HG02852 (cell line): ENCODE data around the gene ARHGAP35.
"Not testable (repeated sequence)": the region's sequence is repeated elsewhere in the genome, so short reads cannot be mapped to it uniquely, and the experiment has no call there.

Experiments
- ATAC-seq: cut with Tn5 transposase; IDR thresholded peaks from one replicate; pipeline ENCODE4 v1.9.1; 2021; ENCODE audit warnings: mild to moderate bottlenecking, moderate library complexity; ENCODE audit not compliant: unreplicated experiment

The ARHGAP35 gene

DNA sequence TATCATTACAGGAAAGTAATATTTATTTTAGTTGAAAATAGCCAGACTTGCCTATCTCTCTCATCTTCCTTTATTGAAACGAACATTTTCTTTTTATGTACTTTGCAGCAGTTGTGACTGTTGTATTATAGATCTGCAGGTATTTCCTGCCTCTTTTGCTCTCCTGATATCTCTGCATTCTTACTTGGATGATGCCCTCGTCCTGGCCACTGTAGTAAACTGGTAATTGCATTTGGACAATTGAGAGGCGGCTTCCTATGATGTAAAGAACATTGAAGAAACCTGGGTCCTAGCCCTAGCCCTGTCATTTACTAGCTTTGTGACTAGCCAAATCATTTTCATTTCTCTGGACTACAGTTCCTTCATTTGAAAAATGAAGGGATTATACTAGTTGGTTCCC is 6.4 kb downstream of the ARHGAP35 start:
- ATAC-seq: no peak

- no peak for ATAC-seq
Measured at GRCh38 chr19:46868025-46868802, 7.4 kb downstream of the ARHGAP35 start.

DNA sequence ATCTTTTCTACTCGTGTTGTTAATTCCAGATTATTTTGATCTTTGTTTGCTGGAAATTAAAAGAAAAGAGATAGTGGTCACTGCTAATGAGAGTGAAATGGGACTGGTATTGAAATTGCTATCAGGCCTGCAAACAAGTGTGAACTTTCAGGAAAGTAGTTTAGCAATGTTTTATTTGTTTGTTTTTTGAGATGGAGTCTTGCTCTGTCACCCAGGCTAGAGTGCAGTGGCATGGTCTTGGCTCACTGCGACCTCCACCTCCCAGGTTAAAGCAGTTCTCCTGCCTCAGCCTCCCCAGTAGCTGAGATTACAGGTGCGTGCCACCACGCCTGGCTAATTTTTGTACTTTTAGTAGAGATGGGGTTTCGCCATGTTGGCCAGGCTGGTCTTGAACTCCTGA is 10.4 kb downstream of the ARHGAP35 start:
- not testable (repeated sequence) for ATAC-seq

GRCh38 chr19:46872967-46873366 is 12.2 kb downstream of the ARHGAP35 start:
- ATAC-seq: no peak

- no peak for ATAC-seq
Measured at GRCh38 chr19:46875234-46875633, 14.4 kb downstream of the ARHGAP35 start.

- ATAC-seq: no peak
Measured at GRCh38 chr19:46875657-46876056, 14.9 kb downstream of the ARHGAP35 start.

- ATAC-seq: no peak
Measured at GRCh38 chr19:46878613-46879375, 18.0 kb downstream of the ARHGAP35 start.

- no peak for ATAC-seq
Measured at GRCh38 chr19:46880431-46880830, 19.6 kb downstream of the ARHGAP35 start.

DNA sequence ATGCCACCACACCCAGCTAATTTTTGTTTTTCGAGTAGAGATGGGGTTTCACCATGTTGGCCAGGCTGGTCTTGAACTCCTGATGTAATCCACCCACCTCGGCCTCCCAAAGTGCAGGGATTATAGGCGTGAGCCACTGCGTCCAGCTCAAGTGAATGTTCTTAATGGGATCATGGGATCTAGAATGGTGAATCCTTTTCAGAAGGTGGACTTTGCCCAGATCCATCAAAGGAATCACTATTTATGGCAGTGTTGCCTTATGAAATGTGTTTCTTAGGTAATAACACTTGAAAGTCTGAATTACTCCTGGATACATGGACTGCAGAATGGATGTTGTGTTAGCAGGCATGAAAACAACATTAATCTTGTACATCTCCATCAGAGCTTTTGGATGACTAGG is 20.3 kb downstream of the ARHGAP35 start:
- no peak for ATAC-seq

DNA sequence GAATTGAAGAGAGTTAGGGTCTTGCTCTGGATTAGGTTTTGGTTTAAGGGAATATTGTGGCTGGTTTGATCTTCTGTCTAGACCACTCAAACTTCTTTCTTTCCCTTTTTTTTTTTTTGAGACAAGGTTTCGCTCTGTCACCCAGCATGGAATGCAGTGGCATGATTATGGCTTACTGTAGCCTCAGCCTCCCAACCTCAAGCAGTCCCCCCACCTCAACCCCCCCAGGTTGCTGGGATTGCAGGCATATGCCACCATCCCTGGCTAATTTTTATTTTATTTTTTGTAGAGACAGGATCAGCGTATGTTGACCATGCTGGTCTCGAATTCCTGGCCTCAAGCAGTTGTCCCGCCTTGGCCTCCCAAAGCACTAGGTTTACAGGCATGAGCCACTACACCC is 21.2 kb downstream of the ARHGAP35 start:
- no peak for ATAC-seq

DNA sequence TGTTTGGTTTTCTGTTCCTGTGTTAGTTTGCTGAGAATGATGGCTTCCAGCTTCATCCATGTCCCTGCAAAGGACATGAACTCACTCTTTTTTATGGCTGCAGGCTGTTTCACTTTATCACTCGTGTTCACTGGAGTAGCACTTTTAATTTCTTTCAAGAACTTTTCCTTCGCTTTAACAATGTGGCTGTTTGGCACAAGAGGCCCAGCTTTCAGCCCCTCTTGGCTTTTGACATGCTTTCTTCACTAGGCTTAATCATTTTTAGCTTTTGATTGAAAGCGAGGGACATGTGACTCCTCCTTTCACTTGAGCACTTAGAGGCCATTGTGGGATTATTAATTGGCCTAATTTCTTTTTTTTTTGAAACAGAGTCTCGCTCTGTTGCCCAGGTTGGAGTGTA is 22.0 kb downstream of the ARHGAP35 start:
- not testable (repeated sequence) for ATAC-seq

DNA sequence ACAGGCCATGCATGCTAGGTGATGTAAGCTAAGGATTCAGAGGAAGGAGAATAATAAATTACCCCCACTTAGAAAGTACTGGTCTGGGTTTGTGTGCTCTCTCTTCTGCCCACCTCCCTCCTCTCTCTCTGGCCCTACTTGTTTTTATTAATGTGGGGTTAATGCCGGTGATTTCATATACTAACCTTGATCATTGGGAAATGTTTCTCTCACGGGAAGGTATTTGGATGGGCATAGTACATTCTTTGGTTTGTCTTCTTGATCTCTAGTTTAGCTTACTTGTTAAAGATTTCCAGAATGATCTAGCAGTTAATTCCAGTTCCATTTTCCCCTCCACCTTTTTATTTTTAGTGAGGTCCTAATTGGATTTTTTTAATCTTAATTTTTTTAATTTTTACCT is 24.6 kb downstream of the ARHGAP35 start:
- ATAC-seq: no peak

GRCh38 chr19:46886546-46887239 is 25.9 kb downstream of the ARHGAP35 start:
- no peak for ATAC-seq

- ATAC-seq: no peak
Measured at GRCh38 chr19:46887240-46887782, 26.5 kb downstream of the ARHGAP35 start.

GRCh38 chr19:46890423-46891170 is 29.8 kb downstream of the ARHGAP35 start:
- no peak for ATAC-seq

DNA sequence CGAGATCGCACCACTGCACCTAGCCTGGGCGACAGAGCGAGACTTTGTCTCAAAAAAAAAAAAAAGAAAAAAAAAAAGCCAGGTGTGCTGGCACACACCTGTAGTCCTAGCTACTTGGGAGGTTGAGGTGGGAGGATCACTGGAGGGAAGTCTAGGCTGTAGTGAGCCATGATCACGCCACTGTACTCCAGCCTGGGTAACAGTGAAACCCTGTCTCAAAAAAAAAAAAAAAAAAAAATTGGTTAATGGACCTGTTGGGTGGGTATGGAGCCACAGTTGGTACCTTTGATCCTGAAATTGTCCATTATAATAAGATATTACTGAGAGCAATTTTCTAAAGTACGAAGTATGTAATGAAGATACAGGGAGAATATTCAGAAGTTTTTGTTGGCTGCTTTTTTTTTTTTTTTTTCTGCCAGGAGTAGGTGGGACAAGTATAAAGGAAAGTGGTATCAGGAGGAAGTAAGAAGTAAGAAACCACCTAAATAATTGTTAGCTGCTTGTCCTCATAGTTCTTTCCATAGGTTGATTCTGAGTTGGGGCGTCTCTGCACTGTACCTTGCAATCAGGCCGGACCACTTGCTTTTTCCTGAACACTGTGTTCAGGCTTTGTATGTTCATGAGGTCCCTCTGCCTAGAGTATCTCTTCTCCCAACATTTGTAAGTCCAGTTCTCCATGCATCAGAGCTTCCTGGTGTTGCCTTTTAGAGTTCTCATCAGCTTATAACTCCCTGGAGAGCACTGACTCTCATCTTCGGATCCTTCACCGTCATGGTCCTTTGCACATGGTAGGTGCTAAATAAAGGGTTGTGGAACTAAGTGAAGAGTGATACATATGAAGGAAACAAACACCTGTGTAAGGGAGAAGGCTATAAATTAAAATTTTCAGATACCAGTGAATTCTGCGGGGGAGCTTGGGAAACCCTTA is 31.7 kb downstream of the ARHGAP35 start:
- ATAC-seq: no peak

GRCh38 chr19:46896076-46896794 is 35.4 kb downstream of the ARHGAP35 start:
- no peak for ATAC-seq

DNA sequence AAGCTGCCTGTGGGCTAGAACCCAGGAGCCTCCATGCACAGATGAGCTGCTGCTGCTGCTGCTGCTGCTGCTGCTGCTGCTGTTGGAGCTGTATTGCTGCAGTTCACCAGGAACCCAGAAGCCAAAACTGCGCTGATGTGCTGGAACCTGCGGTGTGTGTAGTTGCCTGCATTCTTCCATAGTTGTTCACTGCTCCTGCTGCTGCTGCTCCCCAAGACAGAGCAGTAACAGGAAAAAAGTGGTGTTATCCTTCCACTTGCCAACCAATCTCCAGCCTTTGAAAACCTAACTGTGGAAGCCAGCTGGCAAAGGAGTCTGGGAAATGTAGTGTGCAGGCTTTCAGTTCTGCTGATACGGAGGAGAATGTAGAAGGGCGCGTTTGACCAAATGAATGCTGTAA is 37.9 kb downstream of the ARHGAP35 start:
- no peak for ATAC-seq

GRCh38 chr19:46900341-46900740 is 39.5 kb downstream of the ARHGAP35 start:
- ATAC-seq: no peak
